ENCODE measurements around the gene OR51B5. TPM values are rescaled to one million over a fixed set of nuclear protein-coding genes. Genes with fewer than 3 reads are reported as not detected.
"Not testable (repeated sequence)": the region's sequence is repeated elsewhere in the genome, so short reads cannot be mapped to it uniquely, and the experiment has no call there.

The OR51B5 gene
- 0.20 TPM for polyA plus RNA-seq (ENCODE audit: insufficient read length)
- long read RNA-seq, donor 1, partial matches to known transcripts: 0 of 2 reads
- long read RNA-seq, donor 1, other reads (novel, unspliced or antisense): 0 of 2 reads
- long read RNA-seq, donor 2: 0 reads
- long read RNA-seq, donor 3: 0 reads
- long read RNA-seq, donor 4: 0 reads
- long read RNA-seq, donor 5: 0 reads
- long read RNA-seq, donor 6: 0 reads
- long read RNA-seq, donor 7: 0 reads
- long read RNA-seq, donor 8: 0 reads

DNA sequence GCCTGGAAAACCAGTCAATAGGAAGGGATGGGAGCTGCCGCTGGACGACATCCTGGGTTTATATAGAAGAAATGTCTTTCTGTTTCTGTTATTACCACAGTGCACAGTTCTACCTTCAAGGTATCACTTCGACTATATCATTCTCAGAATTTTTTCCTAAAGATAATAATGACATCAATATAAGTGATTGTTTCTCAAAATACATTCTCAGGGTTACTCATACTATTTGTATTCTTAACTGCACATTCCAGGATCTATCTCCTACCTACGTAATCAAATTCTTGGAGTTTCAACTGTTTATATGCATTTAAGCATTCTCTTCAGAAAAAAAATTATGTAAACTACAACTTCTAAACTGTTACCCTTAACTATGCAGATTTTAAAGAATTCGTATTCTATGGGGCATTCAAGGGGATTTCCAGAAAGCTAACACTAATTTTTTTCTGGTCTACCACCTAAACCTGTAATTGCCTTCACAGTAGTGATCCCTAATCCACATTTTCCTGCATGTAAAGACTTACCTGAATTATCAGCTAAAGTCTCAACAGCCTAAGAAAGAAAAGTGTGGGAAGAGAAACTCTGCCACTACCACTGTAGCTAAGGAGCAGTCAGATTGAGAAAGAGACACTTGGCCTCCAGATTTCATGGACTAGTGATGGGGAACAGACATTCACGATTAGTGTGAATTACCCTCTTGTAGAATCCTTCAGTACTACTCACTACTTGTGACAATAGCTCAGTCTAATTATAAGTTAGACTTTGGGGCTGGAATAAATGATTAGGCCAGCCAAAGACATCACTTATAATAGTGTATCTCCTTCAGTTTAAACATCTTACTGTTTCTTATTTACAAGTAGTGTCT is at the start of gene OR51B5:
TSS of gene OR51B5 (minus strand) at position 51 of the 862 bp plus-strand sequence. CDS start at position 51, 0 bp downstream.
- no peak for DNase-seq

DNA sequence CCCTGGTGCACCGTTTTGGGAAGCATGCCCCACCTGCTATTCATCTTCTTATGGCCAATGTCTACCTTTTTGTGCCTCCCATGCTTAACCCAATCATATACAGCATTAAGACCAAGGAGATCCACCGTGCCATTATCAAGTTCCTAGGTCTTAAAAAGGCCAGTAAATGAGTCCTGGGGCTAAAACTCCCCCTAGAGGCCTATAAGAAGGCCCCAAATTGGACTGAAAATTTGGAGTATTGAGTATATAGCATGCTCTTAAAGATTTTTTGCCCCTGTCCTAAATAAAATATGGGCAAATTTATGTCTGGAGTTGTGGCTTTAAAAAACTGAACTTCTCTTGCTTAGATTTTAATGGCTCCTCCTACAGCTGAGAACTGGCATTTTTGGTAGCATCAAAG is 46.9 kb upstream of the OR51B5 start:
- DNase-seq: no peak

GRCh38 chr11:5384335-5384734 is 41.0 kb upstream of the OR51B5 start:
- no peak for DNase-seq

- no peak for DNase-seq
Observed at GRCh38 chr11:5383576-5383975, 40.3 kb upstream of the OR51B5 start, which contains the start of gene OR51M1. TSS of gene OR51M1 (plus strand) at chr11:5383812. CDS start at chr11:5389399, 5,587 bp downstream.

DNA sequence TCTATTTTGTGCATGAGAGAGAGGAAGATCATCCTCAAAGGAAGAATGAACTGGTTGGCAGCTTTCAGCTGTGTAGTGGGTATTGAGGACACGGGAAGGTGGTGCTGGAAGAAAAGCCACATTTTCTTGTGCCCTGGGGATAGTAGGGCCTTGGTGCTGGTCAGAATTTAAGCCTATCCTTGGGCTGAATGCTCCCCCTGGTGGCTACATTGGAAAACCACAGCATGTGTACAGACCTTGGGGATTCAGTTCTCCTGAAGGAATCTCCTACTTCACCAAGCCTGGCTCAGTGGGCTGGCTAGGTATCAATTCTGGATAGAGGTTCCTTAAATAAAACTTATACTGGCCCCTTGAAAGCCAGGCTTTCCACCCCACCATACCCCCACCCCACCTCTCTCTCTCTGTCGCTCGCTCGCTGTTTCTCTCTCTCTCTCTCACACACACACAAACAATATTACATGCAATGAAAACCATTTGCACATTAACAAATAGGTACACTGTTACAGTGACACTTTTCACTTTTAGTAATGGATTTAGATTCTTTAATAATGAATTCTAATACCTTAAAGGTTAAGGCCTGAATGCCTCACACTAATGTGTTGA is 37.5 kb upstream of the OR51B5 start:
- peak; percentile 52 for DNase-seq

GRCh38 chr11:5369789-5370188 is 26.5 kb upstream of the OR51B5 start:
- no peak for DNase-seq

- DNase-seq: no peak
Observed at GRCh38 chr11:5368502-5369043, 25.2 kb upstream of the OR51B5 start.

DNA sequence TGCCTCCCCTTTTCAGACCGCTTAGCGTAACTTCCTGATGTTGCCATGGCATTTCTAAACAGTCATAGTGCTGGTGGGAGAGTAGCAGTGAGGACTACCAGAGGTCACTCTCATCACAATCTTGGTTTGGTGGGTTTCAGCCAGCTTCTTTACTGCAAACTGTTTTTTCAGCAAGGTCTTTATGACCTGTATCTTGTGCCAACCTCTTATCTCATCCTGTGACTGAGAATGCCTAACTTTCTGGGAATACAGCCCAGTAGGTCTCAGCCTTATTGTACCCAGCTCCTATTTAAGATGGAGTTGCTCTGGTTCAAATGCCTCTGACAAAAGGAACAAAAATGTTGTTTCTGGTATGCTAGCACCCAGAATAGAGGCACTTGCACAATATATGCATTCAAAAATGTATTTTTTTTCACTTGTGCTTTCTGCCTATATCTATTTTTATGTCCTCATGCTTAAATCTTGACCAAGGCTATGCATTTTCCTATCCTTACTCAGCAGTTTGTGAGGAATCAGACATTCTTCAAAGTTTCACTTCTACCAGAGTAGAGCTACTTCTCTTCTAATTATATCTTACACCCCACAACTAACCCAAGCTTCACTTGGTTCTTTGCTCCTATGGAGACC is 24.2 kb upstream of the OR51B5 start:
- no peak for DNase-seq

DNA sequence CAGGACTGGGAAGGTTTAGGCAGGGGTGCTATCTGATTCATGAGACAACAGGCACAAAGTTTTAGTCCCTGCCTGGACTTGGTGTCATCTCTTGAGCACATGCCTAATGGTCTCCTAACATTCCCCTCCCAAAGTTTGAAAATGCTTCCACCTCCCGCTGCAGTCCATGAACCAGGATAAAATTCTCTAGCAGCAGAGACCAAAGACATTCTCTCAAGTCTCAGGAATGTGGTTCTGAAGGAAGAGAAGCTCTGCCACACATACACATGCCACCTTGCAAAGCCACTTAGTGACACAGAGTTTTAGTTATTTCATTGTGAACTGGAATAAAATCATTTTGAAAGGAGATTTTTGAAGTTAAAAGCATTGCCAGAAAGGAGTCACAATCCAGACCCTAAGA is 23.5 kb upstream of the OR51B5 start:
- no peak for DNase-seq

GRCh38 chr11:5366365-5366764 is 23.0 kb upstream of the OR51B5 start:
- DNase-seq: not testable (repeated sequence)

- DNase-seq: no peak
Observed at GRCh38 chr11:5364214-5364613, 20.9 kb upstream of the OR51B5 start.

DNA sequence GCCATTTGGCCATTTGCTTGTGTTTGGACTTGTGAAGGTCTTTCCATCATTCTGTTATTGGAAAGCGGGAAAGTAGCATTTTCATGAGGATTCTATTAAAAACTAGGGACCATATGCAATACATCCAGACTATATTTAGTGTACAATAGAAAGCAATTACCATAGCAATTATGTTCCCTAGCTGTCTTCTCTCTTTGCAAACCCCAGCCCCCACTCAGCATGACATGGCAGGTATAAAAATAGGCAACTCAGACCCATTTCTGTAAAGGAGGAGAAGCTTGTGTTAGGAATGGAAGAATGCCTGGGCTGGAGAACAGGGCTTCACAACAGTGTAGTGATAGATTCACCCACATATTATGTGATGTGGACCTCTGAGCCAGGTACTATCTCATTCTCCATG is 20.4 kb upstream of the OR51B5 start:
- DNase-seq: no peak

GRCh38 chr11:5362017-5362625 is 18.8 kb upstream of the OR51B5 start:
- no peak for DNase-seq

- not testable (repeated sequence) for DNase-seq
Observed at GRCh38 chr11:5356031-5356430, 12.7 kb upstream of the OR51B5 start.

GRCh38 chr11:5351208-5351607 is 7.9 kb upstream of the OR51B5 start, which contains the start of gene OR51B6:
TSS of gene OR51B6 (plus strand) at chr11:5351508. CDS start at chr11:5351508, 0 bp downstream.
- DNase-seq: no peak

- no peak for DNase-seq
Observed at GRCh38 chr11:5349550-5349949, 6.2 kb upstream of the OR51B5 start.

GRCh38 chr11:5348551-5349194 is 5.3 kb upstream of the OR51B5 start:
- no peak for DNase-seq

- DNase-seq: no peak
Observed at GRCh38 chr11:5345831-5346230, 2.5 kb upstream of the OR51B5 start.

GRCh38 chr11:5339771-5340322 is 3.5 kb downstream of the OR51B5 start:
- DNase-seq: no peak

DNA sequence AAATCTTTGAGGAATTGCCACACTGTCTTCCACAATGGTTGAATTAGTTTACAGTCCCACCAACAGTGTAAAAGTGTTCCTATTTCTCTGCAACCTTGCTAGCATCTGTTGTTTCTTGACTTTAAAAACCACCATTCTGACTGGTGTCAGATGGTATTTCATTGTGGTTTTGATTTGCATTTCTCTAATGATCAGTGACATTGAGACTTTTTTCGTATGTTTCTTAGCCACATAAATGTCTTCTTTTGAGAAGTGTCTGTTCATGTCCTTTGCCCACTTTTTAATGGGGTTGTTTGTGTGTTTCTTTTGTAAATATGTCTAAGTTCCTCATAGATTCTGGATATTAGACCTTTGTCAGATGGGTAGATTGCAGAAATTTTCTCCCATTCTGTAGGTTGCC is 6.1 kb downstream of the OR51B5 start:
- not testable (repeated sequence) for DNase-seq

GRCh38 chr11:5336331-5336730 is 7.0 kb downstream of the OR51B5 start:
- DNase-seq: no peak
